ENCODE measurements around the gene POP7. TPM values are rescaled to one million over a fixed set of nuclear protein-coding genes. Genes with fewer than 3 reads are reported as not detected.

The POP7 gene
- total RNA-seq, 3 donors from 2014 or later = 24.8 to 28.9 (median 26.8) TPM

GRCh38 chr7:100675105-100675451 lies 30.8 kb upstream of the POP7 start:
- Histone ChIP-seq H3K4me1 (ENCODE audit: low read depth) (no peaks in the 10 kb centered on the region), H3K9me3 (no peaks in the 10 kb centered on the region), H3K4me3 (peak overlapping the region; percentile 90), H3K36me3 (ENCODE audit: low read depth) (peaks cover 9% of the 10 kb centered on the region)
- ATAC-seq (no peak), DNase-seq (peak in 2 of 3 donors; percentile 61 to 66)
- intact Hi-C loops (cut with DNase I, micrococcal nuclease) = no loop called here
- TF ChIP-seq CTCF (IDR thresholded peaks at IDR 0.05) = no peak

- ATAC-seq (peak; percentile 41), DNase-seq (peak; percentile 79 to 95 (median 84))
- intact Hi-C loops (cut with DNase I, micrococcal nuclease) = no loop called here
- Histone ChIP-seq H3K4me1 (ENCODE audit: low read depth) (no peaks in the 10 kb centered on the region), H3K9me3 (no peaks in the 10 kb centered on the region), H3K36me3 (ENCODE audit: low read depth) (peaks cover 9% of the 10 kb centered on the region), H3K4me3 (peak overlapping the region; percentile 90)
- no peak for TF ChIP-seq CTCF (IDR thresholded peaks at IDR 0.05)
These were observed 30.2 kb upstream of the POP7 start for GRCh38 chr7:100675581-100676350.

GRCh38 chr7:100676501-100677306 lies 29.2 kb upstream of the POP7 start:
- no peak for TF ChIP-seq CTCF (IDR thresholded peaks at IDR 0.05)
- ATAC-seq (no peak), DNase-seq (peak in 2 of 3 donors; percentile 16 to 62)
- Histone ChIP-seq H3K4me3 (no peak overlapping the region), H3K9me3 (no peaks in the 10 kb centered on the region), H3K36me3 (ENCODE audit: low read depth) (peaks cover 14% of the 10 kb centered on the region), H3K4me1 (ENCODE audit: low read depth) (no peaks in the 10 kb centered on the region)
- intact Hi-C loops (cut with DNase I, micrococcal nuclease) = no loop called here

- no peak overlapping the region for H3K4me3 ChIP-seq
- H3K9me3 ChIP-seq = no peaks in the 10 kb centered on the region
- intact Hi-C loops (cut with DNase I, micrococcal nuclease) = no loop called here
- DNase-seq (peak in 1 of 3 donors; percentile 63), ATAC-seq (no peak)
- H3K4me1 ChIP-seq (ENCODE audit: low read depth) = no peaks in the 10 kb centered on the region
- peaks cover 19% of the 10 kb centered on the region for H3K36me3 ChIP-seq (ENCODE audit: low read depth)
- TF ChIP-seq CTCF (IDR thresholded peaks at IDR 0.05) = no peak
These were observed 28.3 kb upstream of the POP7 start for GRCh38 chr7:100677308-100678267.

GRCh38 chr7:100678291-100678984 lies 27.5 kb upstream of the POP7 start:
- Histone ChIP-seq H3K36me3 (ENCODE audit: low read depth) (peaks cover 19% of the 10 kb centered on the region), H3K4me1 (ENCODE audit: low read depth) (no peaks in the 10 kb centered on the region), H3K4me3 (no peak overlapping the region), H3K9me3 (no peaks in the 10 kb centered on the region)
- ATAC-seq = no peak
- no peak for TF ChIP-seq CTCF (IDR thresholded peaks at IDR 0.05)
- DNase-seq = peak in 2 of 3 donors; percentile 17 to 58
- intact Hi-C loops (cut with DNase I, micrococcal nuclease) = no loop called here

All from mucosa of descending colon (tissue), 3 donors.